WTC11 (cell line): Measurements from ENCODE around the gene BCAS1.

Source experiments
- CTCF ChIP-seq: fragments of 200-600 bp; IDR thresholded peaks from 2 replicates; pipeline ENCODE4 v1.8.0; 2022; ENCODE audit warnings: antibody characterized with exemption
- NFYB ChIP-seq: sonication (generic); formaldehyde crosslinking; conservative IDR thresholded peaks from 2 replicates; pipeline ENCODE4 v1.8.0; 2022; ENCODE audit warnings: low read depth, missing genetic modification reagents
- ZSCAN18 ChIP-seq: fragments of 250-450 bp; sonication (Bioruptor Pico); IDR thresholded peaks from 2 replicates; pipeline ENCODE4 v2.1.2; 2022; ENCODE audit warnings: mild to moderate bottlenecking, moderate library complexity

GRCh38 chr20:53910351-53911002 is 159.9 kb downstream of the BCAS1 start:
- TF ChIP-seq ZSCAN18 (no peak), CTCF (no peak), NFYB (no peak)
